Measurements from ENCODE around the gene NCF2.

The NCF2 gene

GRCh38 chr1:183582021-183582713 is 8.1 kb downstream of the NCF2 start:
- no peak for DNase-seq

GRCh38 chr1:183580281-183580682 is 10.0 kb downstream of the NCF2 start:
- DNase-seq, result peak; percentile 98 to 99

GRCh38 chr1:183578856-183579255 is 11.4 kb downstream of the NCF2 start:
- DNase-seq, result no peak

DNA sequence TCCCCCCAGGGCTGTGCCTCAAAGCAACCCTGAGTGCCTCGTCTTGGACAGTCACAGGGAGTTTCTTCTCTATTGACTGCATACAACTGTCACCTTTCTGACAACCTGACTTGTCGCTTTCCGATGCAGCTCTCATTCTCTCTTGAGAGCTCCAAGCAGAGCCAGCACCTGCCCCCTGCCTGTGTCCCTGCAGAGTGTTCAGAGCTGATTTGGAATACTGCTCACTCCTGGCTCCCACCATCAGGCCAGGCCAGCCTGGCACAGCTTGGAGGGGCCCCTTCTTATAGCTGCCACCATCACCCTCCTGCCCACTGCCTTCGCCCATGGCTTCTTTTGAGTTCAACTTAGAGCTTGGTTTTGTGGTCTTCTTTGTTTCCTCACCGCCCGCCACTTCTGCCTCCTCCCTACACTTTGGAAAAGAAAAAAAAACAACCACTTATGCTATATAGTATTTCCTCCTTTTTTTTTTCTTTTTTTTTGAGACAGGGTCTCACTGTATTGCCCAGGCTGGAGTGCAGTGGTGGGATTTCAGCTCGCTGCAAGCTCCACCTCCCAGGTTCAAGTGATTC is 12.3 kb downstream of the NCF2 start:
- DNase-seq, result peak; percentile 14 to 30

DNA sequence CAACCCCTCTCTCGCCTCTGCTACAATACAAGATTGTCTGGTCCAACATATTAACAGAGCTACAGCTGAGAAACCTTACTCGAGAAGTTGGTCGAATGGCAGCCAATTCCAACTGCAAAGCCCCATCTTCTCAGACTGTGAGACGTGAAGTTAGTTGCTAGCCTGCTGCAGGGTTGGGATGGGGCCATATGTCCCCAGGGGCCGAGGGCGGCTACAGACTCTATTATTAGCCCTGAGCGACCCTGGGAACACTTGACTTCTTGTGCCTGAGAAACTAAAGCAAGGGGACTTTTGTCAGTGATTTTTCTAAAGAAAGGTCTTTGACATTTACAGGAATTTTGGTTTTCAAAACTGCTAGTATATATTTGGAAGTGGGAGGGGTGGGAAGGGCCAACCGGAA is 13.7 kb downstream of the NCF2 start:
- no peak for DNase-seq

DNA sequence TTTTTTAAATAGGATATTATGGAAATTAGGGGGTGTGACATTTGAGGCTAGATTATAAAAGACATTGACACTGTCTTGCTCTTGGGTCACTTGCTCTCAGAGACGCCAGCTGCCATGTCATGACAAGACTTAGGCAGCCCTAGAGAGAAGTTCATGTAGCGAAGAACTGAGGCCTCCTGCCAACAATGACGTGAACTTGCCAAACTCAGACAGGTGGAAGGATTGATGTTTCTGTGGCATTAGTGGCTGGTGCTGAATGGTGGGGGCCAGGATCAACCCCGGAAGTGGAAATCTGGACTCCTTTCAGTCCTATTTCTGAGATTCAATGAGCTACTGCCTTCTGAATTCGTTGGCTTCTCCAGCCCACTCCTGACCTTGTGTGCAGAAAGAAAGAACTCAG is 14.7 kb downstream of the NCF2 start:
- no peak for DNase-seq

- no peak for DNase-seq
Observed at GRCh38 chr1:183572721-183573120, 17.5 kb downstream of the NCF2 start.

GRCh38 chr1:183571678-183572268 is 18.5 kb downstream of the NCF2 start:
- DNase-seq, result no peak

DNA sequence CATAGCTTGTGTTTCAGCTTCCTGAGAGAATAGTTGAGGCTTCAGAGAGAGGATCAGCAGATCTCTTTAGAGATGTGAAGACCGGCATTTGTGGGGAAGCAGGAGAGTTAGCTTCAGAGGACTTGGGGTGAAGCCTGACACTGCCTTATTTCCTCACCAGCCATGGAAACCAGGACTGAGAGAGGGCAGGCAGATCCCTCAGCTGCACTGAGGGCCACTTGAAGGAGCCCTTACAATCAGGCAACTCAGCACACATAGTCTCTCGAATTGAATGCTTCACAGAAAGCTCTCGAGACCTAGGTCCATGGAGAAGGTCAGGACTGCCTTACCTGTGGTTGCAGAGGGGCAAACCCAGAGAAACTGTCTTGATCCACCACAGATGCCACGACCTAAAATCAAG is 19.8 kb downstream of the NCF2 start:
- no peak for DNase-seq

GRCh38 chr1:183569801-183570200 is 20.5 kb downstream of the NCF2 start:
- no peak for DNase-seq

DNA sequence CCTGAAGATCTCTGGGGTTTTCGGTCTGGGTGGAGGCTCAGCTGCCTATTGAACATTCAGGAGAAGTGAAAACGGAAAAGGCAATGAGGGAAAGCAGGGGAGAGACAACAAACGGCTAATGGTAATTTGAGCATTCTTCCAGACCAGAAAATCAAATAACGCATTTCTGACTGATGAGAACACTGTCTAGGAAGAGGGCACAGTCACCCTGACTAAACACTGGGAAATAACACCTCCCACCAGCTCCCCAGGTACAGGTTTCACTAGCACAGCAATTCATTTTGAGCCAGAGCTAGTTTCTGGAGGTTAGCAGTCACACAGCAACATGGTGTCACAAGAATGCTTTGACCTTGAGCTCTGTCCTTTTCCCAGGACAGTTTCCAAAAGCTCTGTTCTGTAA is 21.1 kb downstream of the NCF2 start:
- DNase-seq, result no peak

DNA sequence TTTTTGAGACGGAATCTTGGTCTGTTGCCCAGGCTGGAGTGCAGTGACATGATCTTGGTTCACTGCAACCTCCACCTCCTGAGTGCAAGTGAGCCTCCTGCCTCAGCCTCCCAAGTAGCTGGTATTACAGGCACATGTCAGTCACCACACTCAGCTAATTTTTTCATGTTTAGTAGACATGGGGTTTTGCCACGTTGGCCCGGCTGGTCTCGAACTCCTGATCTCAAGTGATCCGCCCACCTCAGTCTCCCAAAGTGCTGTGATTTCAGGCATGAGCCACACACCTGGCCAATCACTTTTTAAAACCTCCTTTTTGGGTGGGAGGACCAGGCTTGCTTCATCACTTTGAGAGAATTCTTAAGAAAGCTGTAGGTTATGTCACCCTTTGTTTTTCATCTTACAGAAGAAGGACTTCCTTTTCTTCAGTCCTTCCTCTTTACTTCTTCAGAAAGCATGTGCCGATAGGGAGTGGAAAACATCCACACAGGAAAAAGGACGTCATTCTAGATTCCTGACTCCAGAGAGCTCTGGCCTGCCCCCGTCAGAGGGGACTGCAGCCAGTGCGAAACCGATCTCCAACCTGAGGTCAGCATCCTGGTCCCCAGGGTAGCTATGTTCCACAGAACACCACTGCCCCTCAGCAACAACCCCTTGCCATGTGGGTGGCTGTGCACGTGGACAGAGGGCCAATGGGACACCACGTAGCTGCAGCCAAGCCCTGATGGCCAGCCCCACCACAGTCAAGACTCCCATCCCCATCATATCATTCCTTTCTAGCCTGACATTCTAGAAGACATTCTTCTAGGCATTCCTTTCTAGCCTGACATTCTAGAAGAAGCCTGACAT is 21.9 kb downstream of the NCF2 start:
- DNase-seq, result peak; percentile 13 to 46

- peak; percentile 52 to 63 for DNase-seq
Observed at GRCh38 chr1:183567584-183567983, 22.7 kb downstream of the NCF2 start.

- no peak for DNase-seq
Observed at GRCh38 chr1:183566026-183566425, 24.2 kb downstream of the NCF2 start.

DNA sequence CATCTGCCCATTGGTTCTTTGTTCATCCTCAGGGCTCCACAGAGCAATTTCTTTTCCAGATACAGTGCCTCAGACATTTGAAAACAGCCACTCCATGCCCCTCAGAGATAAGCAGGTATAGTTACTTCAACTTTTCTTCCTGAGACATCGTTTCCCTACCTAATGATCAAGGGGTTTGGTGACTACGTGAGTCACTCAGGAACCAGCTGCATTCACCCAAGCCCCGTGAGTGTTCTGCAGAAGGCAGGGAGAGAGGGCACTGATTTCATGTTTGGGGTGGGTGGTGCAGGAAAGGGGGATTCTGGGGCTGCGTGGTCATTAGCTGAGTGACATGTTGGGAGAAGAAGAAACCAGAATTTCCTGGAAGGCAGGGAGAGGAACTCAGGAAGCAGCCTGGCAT is 25.0 kb downstream of the NCF2 start:
- DNase-seq, result no peak

DNA sequence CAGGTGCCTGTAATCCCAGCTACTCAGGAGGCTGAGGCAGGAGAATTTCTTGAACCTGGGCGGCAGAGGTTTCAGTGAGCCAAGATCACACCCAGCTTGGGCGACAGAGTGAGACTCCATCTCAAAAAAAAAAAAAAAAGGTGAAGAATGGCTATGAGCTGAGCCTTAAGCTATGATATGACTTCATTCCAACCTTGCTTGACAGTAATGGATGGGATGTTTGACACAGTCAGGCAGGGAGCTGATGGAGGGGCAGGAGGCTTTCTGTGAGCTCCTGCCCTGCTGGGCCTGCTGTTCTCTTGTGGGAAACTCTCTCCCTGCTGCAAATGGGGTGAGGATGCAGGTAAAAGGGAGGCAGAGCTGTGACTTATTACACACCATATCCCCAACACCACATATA is 27.6 kb downstream of the NCF2 start:
- DNase-seq, result no peak

GRCh38 chr1:183559061-183559460 is 31.2 kb downstream of the NCF2 start:
- DNase-seq, result no peak

DNA sequence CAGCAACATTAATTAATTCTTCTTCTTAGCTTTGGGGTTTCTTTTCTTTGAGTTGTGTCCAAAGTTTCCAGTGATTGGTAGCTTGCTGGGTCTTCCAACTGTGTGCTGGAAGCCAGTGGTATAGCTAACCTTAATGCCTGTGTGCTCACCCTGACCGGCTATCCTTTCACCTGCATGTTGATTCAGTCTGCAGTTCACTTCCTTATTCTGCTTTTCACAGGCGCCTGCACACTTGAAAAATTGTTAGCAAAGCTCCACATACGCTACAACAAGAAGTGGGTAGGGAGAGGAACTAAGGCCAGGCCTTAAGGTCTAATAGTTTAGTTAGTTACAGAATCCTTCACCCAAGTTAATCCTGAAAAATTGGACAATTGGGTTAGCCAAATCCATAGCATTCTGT is 35.7 kb downstream of the NCF2 start:
- peak; percentile 26 to 30 for DNase-seq

DNA sequence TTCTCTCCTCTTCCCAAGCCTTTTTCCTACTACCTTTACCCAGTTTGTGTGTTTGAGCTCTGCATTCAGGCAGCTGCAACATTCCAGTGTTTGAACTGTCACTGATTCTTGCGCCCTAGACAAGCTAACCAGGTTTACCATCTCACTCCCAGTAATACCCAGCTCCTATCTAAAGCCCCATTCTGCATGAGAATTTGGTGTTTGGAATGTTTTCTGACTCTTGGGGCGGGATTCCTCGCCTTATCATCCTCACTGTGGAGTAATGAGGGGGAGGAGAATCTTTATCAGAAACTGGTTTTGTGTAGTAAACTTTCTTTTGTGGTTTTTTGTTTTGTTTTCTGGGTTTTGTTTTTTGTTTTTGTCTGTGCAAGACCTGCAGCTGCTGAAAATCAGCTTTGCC is 36.5 kb downstream of the NCF2 start:
- DNase-seq, result no peak

GRCh38 chr1:183553331-183553730 is 36.9 kb downstream of the NCF2 start:
- DNase-seq, result no peak

DNA sequence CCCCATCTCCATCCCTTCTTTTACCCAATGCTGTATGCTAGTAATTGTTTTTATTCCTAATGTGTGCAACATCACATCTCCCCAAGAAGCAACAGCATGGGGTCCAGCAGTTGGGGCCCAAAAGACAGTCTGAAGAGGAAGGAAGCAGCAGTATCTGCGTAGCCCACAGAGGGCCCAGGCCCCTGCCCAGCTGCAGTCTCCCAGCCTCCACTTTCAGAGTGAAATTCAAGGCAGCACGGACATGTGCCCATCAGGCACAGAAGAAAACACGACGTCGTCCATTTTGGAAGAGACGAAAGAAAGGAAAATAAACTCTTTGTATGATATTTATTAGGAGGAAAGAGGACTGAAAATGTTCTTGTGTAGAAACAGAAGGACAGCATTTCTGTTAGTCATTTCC is 37.4 kb downstream of the NCF2 start:
- no peak for DNase-seq

- no peak for DNase-seq
Observed at GRCh38 chr1:183552441-183552840, 37.8 kb downstream of the NCF2 start.

- DNase-seq, result no peak
Observed at GRCh38 chr1:183551924-183552323, 38.3 kb downstream of the NCF2 start.

GRCh38 chr1:183550915-183551314 is 39.3 kb downstream of the NCF2 start:
- DNase-seq, result no peak
